ENCODE data around the gene RASD1. TPM values are rescaled to one million over a fixed set of nuclear protein-coding genes. Genes with fewer than 3 reads are reported as not detected.

Gene RASD1
- total RNA-seq, 1 donor from 2014 or later, result 2.1 TPM

GRCh38 chr17:17528696-17529652 is 32.8 kb upstream of the RASD1 start:
- DNase-seq (ENCODE audit: low spot score in 2 of 2, unreplicated experiment in 2 of 2), result no peak
- TF ChIP-seq, protein P1, sequence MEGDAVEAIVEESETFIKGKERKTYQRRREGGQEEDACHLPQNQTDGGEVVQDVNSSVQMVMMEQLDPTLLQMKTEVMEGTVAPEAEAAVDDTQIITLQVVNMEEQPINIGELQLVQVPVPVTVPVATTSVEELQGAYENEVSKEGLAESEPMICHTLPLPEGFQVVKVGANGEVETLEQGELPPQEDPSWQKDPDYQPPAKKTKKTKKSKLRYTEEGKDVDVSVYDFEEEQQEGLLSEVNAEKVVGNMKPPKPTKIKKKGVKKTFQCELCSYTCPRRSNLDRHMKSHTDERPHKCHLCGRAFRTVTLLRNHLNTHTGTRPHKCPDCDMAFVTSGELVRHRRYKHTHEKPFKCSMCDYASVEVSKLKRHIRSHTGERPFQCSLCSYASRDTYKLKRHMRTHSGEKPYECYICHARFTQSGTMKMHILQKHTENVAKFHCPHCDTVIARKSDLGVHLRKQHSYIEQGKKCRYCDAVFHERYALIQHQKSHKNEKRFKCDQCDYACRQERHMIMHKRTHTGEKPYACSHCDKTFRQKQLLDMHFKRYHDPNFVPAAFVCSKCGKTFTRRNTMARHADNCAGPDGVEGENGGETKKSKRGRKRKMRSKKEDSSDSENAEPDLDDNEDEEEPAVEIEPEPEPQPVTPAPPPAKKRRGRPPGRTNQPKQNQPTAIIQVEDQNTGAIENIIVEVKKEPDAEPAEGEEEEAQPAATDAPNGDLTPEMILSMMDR (IDR thresholded peaks at IDR 0.05; ENCODE audit: unreplicated experiment), result no peak
- peaks cover 6% of the 10 kb centered on the region for H3K9me3 Mint-ChIP-seq
- peaks cover 2% of the 10 kb centered on the region for H3K4me1 Mint-ChIP-seq
- H3K36me3 Mint-ChIP-seq, result no peaks in the 10 kb centered on the region
- H3K27me3 Mint-ChIP-seq (ENCODE audit: low read depth), result no peaks in the 10 kb centered on the region
- no peak overlapping the region for H3K4me3 Mint-ChIP-seq
- H3K27ac Mint-ChIP-seq, result no peak overlapping the region

GRCh38 chr17:17527956-17528500 is 31.8 kb upstream of the RASD1 start:
- peaks cover 6% of the 10 kb centered on the region for H3K9me3 Mint-ChIP-seq
- H3K4me1 Mint-ChIP-seq, result peaks cover 2% of the 10 kb centered on the region
- H3K36me3 Mint-ChIP-seq, result no peaks in the 10 kb centered on the region
- H3K27me3 Mint-ChIP-seq (ENCODE audit: low read depth), result no peaks in the 10 kb centered on the region
- TF ChIP-seq, protein P1 (IDR thresholded peaks at IDR 0.05; ENCODE audit: unreplicated experiment), result no peak
- H3K27ac Mint-ChIP-seq, result no peak overlapping the region
- no peak for DNase-seq (ENCODE audit: low spot score in 2 of 2, unreplicated experiment in 2 of 2)
- no peak overlapping the region for H3K4me3 Mint-ChIP-seq

DNA sequence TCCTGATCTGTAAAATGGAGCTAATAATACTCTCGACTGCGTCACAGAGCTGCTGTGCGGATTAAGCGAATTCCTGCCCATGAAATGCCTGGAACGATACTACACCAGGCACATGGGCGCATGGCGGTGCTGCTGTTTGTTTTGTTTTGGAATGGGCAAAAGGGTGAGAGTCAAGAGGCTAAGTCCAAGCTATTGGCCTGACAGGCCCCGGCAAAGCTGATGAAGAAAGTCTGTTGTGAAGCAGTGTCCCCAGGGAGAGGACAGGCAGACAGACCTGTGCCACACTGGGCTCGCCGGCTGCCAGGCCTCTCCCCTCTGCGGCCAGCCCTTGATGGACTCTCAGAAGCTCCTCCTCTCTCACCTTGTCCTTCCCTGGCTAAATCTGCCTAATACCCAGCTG is 31.3 kb upstream of the RASD1 start:
- Mint-ChIP-seq H3K36me3 (no peaks in the 10 kb centered on the region), H3K27me3 (ENCODE audit: low read depth) (no peaks in the 10 kb centered on the region), H3K4me3 (no peak overlapping the region), H3K9me3 (peaks cover 6% of the 10 kb centered on the region), H3K4me1 (peaks cover 7% of the 10 kb centered on the region), H3K27ac (no peak overlapping the region)
- TF ChIP-seq, protein P1 (IDR thresholded peaks at IDR 0.05; ENCODE audit: unreplicated experiment), result no peak
- DNase-seq (ENCODE audit: low spot score in 2 of 2, unreplicated experiment in 2 of 2), result no peak

DNA sequence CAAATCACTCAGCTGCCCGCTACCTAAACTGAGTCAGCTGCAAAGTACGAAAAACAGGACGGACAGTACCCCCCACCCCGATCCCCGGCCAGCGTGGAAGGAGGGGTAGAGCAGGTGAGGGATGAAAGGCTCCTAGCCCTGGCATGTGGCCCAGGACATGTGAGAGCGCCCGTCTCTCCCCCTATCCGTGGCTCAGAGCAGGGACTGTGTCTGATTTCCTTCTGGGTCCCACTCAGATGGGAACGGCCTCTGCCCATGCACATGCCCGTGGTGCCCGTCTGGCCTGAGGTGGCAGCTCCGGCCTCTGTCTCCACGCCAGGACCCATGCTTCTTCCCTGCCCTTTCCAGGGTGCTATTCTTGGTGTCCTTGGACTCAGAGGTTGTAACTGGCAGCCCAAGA is 30.2 kb upstream of the RASD1 start:
- no peaks in the 10 kb centered on the region for H3K36me3 Mint-ChIP-seq
- no peaks in the 10 kb centered on the region for H3K9me3 Mint-ChIP-seq
- H3K27ac Mint-ChIP-seq, result no peak overlapping the region
- peaks cover 11% of the 10 kb centered on the region for H3K4me1 Mint-ChIP-seq
- no peak for DNase-seq (ENCODE audit: low spot score in 2 of 2, unreplicated experiment in 2 of 2)
- H3K4me3 Mint-ChIP-seq, result no peak overlapping the region
- H3K27me3 Mint-ChIP-seq (ENCODE audit: low read depth), result no peaks in the 10 kb centered on the region
- TF ChIP-seq, protein P1 (IDR thresholded peaks at IDR 0.05; ENCODE audit: unreplicated experiment), result no peak

GRCh38 chr17:17525956-17526355 is 29.8 kb upstream of the RASD1 start:
- no peak for DNase-seq (ENCODE audit: low spot score in 2 of 2, unreplicated experiment in 2 of 2)
- Mint-ChIP-seq H3K4me3 (no peak overlapping the region), H3K4me1 (peaks cover 11% of the 10 kb centered on the region), H3K9me3 (no peaks in the 10 kb centered on the region), H3K27ac (no peak overlapping the region), H3K27me3 (ENCODE audit: low read depth) (no peaks in the 10 kb centered on the region), H3K36me3 (no peaks in the 10 kb centered on the region)
- TF ChIP-seq, protein P1 (IDR thresholded peaks at IDR 0.05; ENCODE audit: unreplicated experiment), result no peak
